ENCODE measurements around the gene ARPC1B. TPM values are rescaled to one million over a fixed set of nuclear protein-coding genes. Genes with fewer than 3 reads are reported as not detected.

The ARPC1B gene
- total and polyA plus RNA-seq, 2 of the 4 experiments (the other 2 are of a cell fraction): 351 to 488 TPM

GRCh38 chr7:99384523-99384922 lies 10.0 kb downstream of the ARPC1B start:
- no peak overlapping the region for H2AK5ac ChIP-seq (ENCODE audit: low read depth, low read length)
- in situ Hi-C loops (cut with MboI; ENCODE audit: low sequenced_read_pairs) (no loop called here), dilution Hi-C loops (cut with HindIII; ENCODE audit: low sequenced_read_pairs, unreplicated experiment) (no loop called here), intact Hi-C loops (cut with micrococcal nuclease) (no loop called here)
- H4K8ac ChIP-seq (ENCODE audit: low read depth in 2 of 2, low read length in 2 of 2): no peak overlapping the region
- H3K4me3 ChIP-seq (ENCODE audit: insufficient read depth, low read depth, low read length): no peak overlapping the region
- ChIA-PET CTCF (interaction anchor here (0.6 kb wide), 1 partner anchor 164 kb away, joined by 3 read pairs; no protein-coding TSS in a partner anchor), POLR2A (ENCODE audit: unreplicated experiment) (no interaction called here)
- H2BK20ac ChIP-seq (ENCODE audit: low read depth, low read length): no peak overlapping the region
- H3K4ac ChIP-seq (ENCODE audit: low read depth, low read length): no peak overlapping the region
- H3K4me1 ChIP-seq (ENCODE audit: control insufficient read depth, insufficient read depth, low read length): peaks cover 12% of the 10 kb centered on the region
- peaks cover 23% of the 10 kb centered on the region for H3K36me3 ChIP-seq (ENCODE audit: control insufficient read depth, insufficient read depth, low read length)
- H3K9me3 ChIP-seq (ENCODE audit: control insufficient read depth, insufficient read depth, low read length): no peaks in the 10 kb centered on the region
- H3K9ac ChIP-seq (ENCODE audit: low read depth, low read length): no peak overlapping the region
- no TSS peak for BruUV-seq (replicated peaks)
- H2BK5ac ChIP-seq (ENCODE audit: low read depth, low read length, poor library complexity, severe bottlenecking): no peak overlapping the region
- H2BK15ac ChIP-seq (ENCODE audit: low read depth, low read length): no peak overlapping the region
- no peak overlapping the region for H3K18ac ChIP-seq (ENCODE audit: low read depth, low read length)
- TF ChIP-seq SMC3 (IDR thresholded peaks at IDR 0.05; ENCODE audit: low read depth, low read length) (no peak), FOS (IDR thresholded peaks at IDR 0.05; ENCODE audit: low read depth, low read length) (no peak), POLR2A (IDR thresholded peaks at IDR 0.05; ENCODE audit: low read depth, low read length) (no peak), ELK1 (IDR thresholded peaks at IDR 0.05; ENCODE audit: borderline replicate concordance, low read depth, low read length) (no peak), USF2 (IDR thresholded peaks at IDR 0.05; ENCODE audit: low read depth, low read length) (no peak), MAZ (IDR thresholded peaks at IDR 0.05; ENCODE audit: borderline replicate concordance, low read depth, low read length) (no peak), MXI1 (IDR thresholded peaks at IDR 0.05; ENCODE audit: borderline replicate concordance, low read depth, low read length) (no peak), RAD21 (IDR thresholded peaks at IDR 0.05; ENCODE audit: low read length) (no peak), CEBPB (IDR thresholded peaks at IDR 0.05; ENCODE audit: low read depth, low read length) (no peak), RCOR1 (IDR thresholded peaks at IDR 0.05; ENCODE audit: insufficient replicate concordance, low read length) (no peak), CHD1 (IDR thresholded peaks at IDR 0.05; ENCODE audit: low read depth, low read length) (no peak), MAFK (IDR thresholded peaks at IDR 0.05; ENCODE audit: low read depth, low read length) (no peak), RFX5 (IDR thresholded peaks at IDR 0.05; ENCODE audit: low read depth, low read length) (no peak), CTCF (conservative IDR thresholded peaks at IDR 0.05; ENCODE audit: low read depth, low read length) (no peak), NFE2L2 (IDR thresholded peaks at IDR 0.05; ENCODE audit: low read depth, low read length) (no peak), BHLHE40 (IDR thresholded peaks at IDR 0.05; ENCODE audit: low read depth, low read length) (no peak)
- H4K20me1 ChIP-seq (ENCODE audit: insufficient read depth, low read length): peaks cover 54% of the 10 kb centered on the region
- H2AK9ac ChIP-seq (replicated peaks; ENCODE audit: low read depth, low read length, poor library complexity): no peak overlapping the region
- ATAC-seq (ENCODE audit: low read depth) (no peak), DNase-seq (no peak)
- peaks cover 11% of the 10 kb centered on the region for H3K9me1 ChIP-seq (ENCODE audit: insufficient read depth, low read length)
- no peak overlapping the region for H3K23ac ChIP-seq (ENCODE audit: low read depth, low read length)
- no peak overlapping the region for H3K4me2 ChIP-seq (ENCODE audit: low read depth, low read length)
- H3K27ac ChIP-seq (ENCODE audit: insufficient read depth, low read length): no peak overlapping the region
- H3K14ac ChIP-seq (replicated peaks; ENCODE audit: low read depth, low read length): no peak overlapping the region
- H3K56ac ChIP-seq (ENCODE audit: extremely low read depth, insufficient read depth, low read length): no peak overlapping the region
- no CpG with 5 or more reads among the region's 4 CpGs for WGBS, 2 experiments (ENCODE audit: extremely low coverage in 2 of 2, insufficient read length in 1 of 2)
- H3K79me1 ChIP-seq (ENCODE audit: low read depth in 1 of 2, low read length in 2 of 2): peaks cover 21 to 68% of the 10 kb centered on the region in 2 experiments
- no peak overlapping the region for H2AFZ ChIP-seq (replicated peaks; ENCODE audit: low read length, poor library complexity)
- no peak overlapping the region for H4K91ac ChIP-seq (ENCODE audit: insufficient read depth, low read depth, low read length)
- H3K27me3 ChIP-seq (ENCODE audit: control insufficient read depth, insufficient read depth, low read length): no peaks in the 10 kb centered on the region
- no peak overlapping the region for H2BK120ac ChIP-seq (ENCODE audit: low read depth, low read length)
- H4K5ac ChIP-seq (ENCODE audit: low read depth, low read length): no peak overlapping the region
